Heart left ventricle (tissue), 16 donors: ENCODE results near the gene B4GALNT2. TPM values are rescaled to one million over a fixed set of nuclear protein-coding genes. Genes with fewer than 3 reads are reported as not detected.
"Not testable (repeated sequence)": the region's sequence is repeated elsewhere in the genome, so short reads cannot be mapped to it uniquely, and the experiment has no call there.

Experiments used
- ATAC-seq, 4 donors: fragments of 200-7000 bp; cut with Tn5 transposase; one replicate each; pipeline ENCODE4 v1.9.1; 2020 to 2022; ENCODE audit warnings: moderate library complexity in 4 of 4, mild to moderate bottlenecking in 3 of 4, moderate number of reproducible peaks in 1 of 4
- DNase-seq, 5 donors: peaks; one replicate each; pipeline ENCODE4 v3.0.0-alpha.2; 2020
- H3K27ac ChIP-seq, 12 donors: fragments of 200-600 bp; sonication (generic) in 4 of 12; one replicate each; pipeline versions ENCODE4 v1.5.0 to v1.8.0; 2016 to 2022; ENCODE audit warnings: mild to moderate bottlenecking in 2 of 12
- H3K27me3 ChIP-seq, 9 donors: fragments of 200-600 bp; sonication (generic) in 2 of 9; one replicate each; pipeline versions ENCODE4 v1.5.1 to v1.8.0; 2016 to 2022; ENCODE audit warnings: mild to moderate bottlenecking in 3 of 9
- H3K36me3 ChIP-seq, 9 donors: fragments of 200-600 bp; sonication (generic) in 2 of 9; one replicate each; pipeline versions ENCODE4 v1.5.0 to v1.8.0; 2018 to 2022; ENCODE audit warnings: mild to moderate bottlenecking in 2 of 9
- H3K4me1 ChIP-seq, 12 donors: fragments of 200-600 bp; sonication (generic) in 4 of 12; one replicate each; pipeline versions ENCODE4 v1.5.0 to v1.8.0; 2016 to 2022; ENCODE audit warnings: mild to moderate bottlenecking in 3 of 12
- H3K4me3 ChIP-seq, 12 donors: fragments of 200-600 bp; sonication (generic) in 4 of 12; one replicate each; pipeline versions ENCODE4 v1.5.0 to v1.8.0; 2017 to 2022; ENCODE audit warnings: mild to moderate bottlenecking in 9 of 12, moderate library complexity in 4 of 12
- H3K9me3 ChIP-seq, 12 donors: fragments of 200-600 bp; sonication (generic) in 4 of 12; one replicate each; pipeline versions ENCODE4 v1.5.0 to v1.8.0; 2016 to 2022; ENCODE audit warnings: mild to moderate bottlenecking in 1 of 12
- CTCF ChIP-seq, 12 donors: fragments of 200-600 bp; sonication (generic) in 4 of 12; IDR thresholded peaks; one replicate each; pipeline versions ENCODE4 v1.5.0 to v1.8.0; 2018 to 2022; ENCODE audit warnings: antibody characterized with exemption in 12 of 12, mild to moderate bottlenecking in 5 of 12
- POLR2A ChIP-seq, 2 donors: fragments of 450-650 bp; IDR thresholded peaks; one replicate each; pipeline ENCODE4 v1.6.1; 2017; ENCODE audit warnings: antibody characterized with exemption in 2 of 2, mild to moderate bottlenecking in 2 of 2, moderate library complexity in 2 of 2
- WGBS, 4 donors: extraction: QIAGEN DNeasy Blood & Tissue Kit in 2 of 4; methylation state at CpG; one replicate each; pipeline versions ENCODE4 v1.1.5 to v1.1.7; 2013 to 2018; 5-methylcytosine and 5-hydroxymethylcytosine counted together
- intact Hi-C, 10 donors: fragments of 100-400 bp; cut with DNase I; formaldehyde crosslinking; loops; one replicate each; pipeline versions ENCODE4 v1.11.1 to v1.14.2; 2022
- polyA plus RNA-seq, 2 donors: library from polyadenylated mRNA; stranded (reverse); fragments of 200-250 nt; gene quantifications; one replicate each; pipeline ENCODE4 v1.2.3, GENCODE V29; 2013
- total RNA-seq, 9 donors: library from RNA; depleted of rRNA in 2 of 9; stranded (reverse); fragments of >200 nt in 2 of 9; fragmentation: NEBNext Ultra II Directional in 3 of 9; extraction: Animal tissue kit (Norgen Biotek cat#: 25700) in 3 of 9; gene quantifications; one replicate each; pipeline versions ENCODE4 v1.1.0 to v1.2.4, GENCODE V29; 2016 to 2023
- donor health status: ischemic (EF 13 %, LVEDD 7.1; RV severe dilation, severe dysfunction).
- donor health status: healthy with polysubstance abuse.
- donor health status: DM: no; HTN: yes; CAD: no.
- donor health status: DM: no; HTN: no; CAD: no.
- donor health status: ischemic (EF 25% LVEDD 6.9; RV normal size, moderate dysfunction).
- donor health status: ischemic (EF 25% LVEDD 5.7; RV mildly dilated, moderate dysfunction).
- donor health status: healthy.
- donor health status: DM: yes; HTN: yes; CAD: no.
- donor health status: ischemic (EF 35%, LVEDD 5.7; RV mildly dilated, moderate dysfunction).
- donor health status: nonischemic (EF 11% LVEDD 7.7; RV severe dilation, severe dysfunction).
- donor health status: DM: yes; HTN: yes; CAD: no.
- donor health status: PGD.
- donor health status: ischemic (EF 29% LVEDD 5.4; RV normal size, mild dysfunction).
- donor health status: nonischemic (EF 23%, LVEDD 6.1; RV moderate dilation, normal function).

The B4GALNT2 gene
- total and polyA plus RNA-seq, 11 donors, result 0.07 to 0.08 TPM; not detected in 9

DNA sequence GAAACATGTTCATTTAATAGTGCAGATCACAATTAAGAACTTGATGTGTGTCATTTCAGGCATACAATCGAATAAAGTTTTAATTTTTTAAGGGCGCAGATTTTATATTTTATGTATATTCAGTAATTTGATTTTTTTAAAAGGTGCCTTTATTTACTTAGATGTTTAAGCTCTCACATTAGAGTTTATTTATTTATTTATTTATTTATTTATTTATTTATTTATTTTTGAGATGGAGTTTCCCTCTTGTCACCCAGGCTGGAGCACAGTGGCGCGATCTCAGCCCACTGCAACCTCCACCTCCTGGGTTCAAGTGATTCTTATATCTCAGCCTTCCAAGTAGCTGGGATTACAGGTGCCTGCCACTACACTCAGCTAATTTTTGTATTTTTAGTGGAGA is 3.8 kb downstream of the B4GALNT2 start:
- ATAC-seq (no peak), DNase-seq (no peak)
- H3K27me3 ChIP-seq, result peaks cover 15 to 63% (median 37%) of the 10 kb centered on the region in 9 donors
- no peak overlapping the region for H3K27ac ChIP-seq
- no peaks in the 10 kb centered on the region for H3K36me3 ChIP-seq
- no peaks in the 10 kb centered on the region for H3K9me3 ChIP-seq
- TF ChIP-seq CTCF (IDR thresholded peaks at IDR 0.05) (no peak), POLR2A (IDR thresholded peaks at IDR 0.05) (no peak)
- 94 to 98% (median 97%) methylated on average over 4 of the region's 4 CpGs for WGBS, 4 donors
- peaks cover 0 to 10% (median 0%) of the 10 kb centered on the region in 12 donors for H3K4me1 ChIP-seq
- no peak overlapping the region for H3K4me3 ChIP-seq
- intact Hi-C loops, result no loop called here

DNA sequence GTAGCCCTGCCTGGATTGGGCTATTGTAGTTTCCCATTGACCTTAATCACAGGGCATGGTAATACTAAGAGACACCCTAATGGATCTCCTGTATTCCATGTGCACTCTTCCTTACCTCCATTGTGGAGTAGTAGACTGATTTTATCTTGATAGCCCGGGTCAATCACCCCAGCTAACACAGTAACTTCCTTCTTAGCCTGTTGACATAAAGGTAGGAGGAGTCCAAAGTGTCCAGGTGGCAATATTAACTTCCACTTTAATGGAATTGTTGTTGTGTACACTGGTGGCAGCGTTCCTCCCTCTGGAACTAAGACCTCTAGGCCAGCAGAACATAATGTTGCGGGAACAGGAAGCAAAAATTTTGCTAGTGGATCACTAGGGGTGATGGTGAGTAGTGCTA is 13.1 kb downstream of the B4GALNT2 start:
- H3K9me3 ChIP-seq, DNase-seq, ATAC-seq, H3K36me3 ChIP-seq, H3K4me3 ChIP-seq, H3K4me1 ChIP-seq, H3K27ac ChIP-seq, intact Hi-C loops: not testable (repeated sequence)
- 69 to 86% (median 72%) methylated on average over 3 of the region's 3 CpGs for WGBS, 4 donors
- H3K27me3 ChIP-seq, result peaks cover 0 to 67% (median 17%) of the 10 kb centered on the region in 9 donors

DNA sequence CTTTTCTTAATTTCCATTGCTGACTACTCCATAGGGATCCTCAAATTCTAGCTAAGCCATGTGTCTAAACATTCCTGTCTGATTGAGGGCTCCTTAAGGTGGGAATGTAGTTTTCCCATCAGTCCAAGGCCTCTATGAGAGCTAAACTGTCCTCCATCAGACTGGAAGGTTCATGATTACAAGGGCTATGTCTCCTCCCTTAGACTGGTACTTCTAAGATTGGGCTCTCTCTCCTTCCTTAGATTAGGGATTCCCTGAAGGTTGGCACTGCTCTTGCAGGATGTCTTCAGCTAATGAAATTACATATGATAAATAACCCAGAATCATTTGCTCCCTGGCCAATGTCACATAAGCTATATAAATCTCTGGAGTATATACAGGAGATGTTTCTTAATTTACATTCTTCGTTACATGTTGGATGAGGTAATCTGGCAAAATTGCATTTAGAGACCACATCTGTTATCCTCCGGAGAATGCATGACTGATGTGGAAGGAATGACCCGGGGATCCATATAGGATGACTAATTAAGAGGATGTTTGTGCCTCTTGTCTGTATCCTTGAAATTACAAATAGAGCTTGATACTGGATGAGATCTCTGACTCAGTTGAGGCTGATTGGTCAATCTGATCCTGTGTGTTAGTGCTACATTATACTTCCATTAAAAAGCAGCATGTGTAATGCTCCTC is 14.2 kb downstream of the B4GALNT2 start:
- 46 to 57% (median 50%) methylated on average over 3 of the region's 3 CpGs for WGBS, 4 donors
- Histone ChIP-seq H3K9me3 (no peaks in the 10 kb centered on the region), H3K27me3 (peaks cover 0 to 63% (median 17%) of the 10 kb centered on the region in 9 donors)

GRCh38 chr17:49148171-49148570 is 15.6 kb downstream of the B4GALNT2 start:
- Histone ChIP-seq H3K4me1 (no peaks in the 10 kb centered on the region), H3K4me3 (no peak overlapping the region), H3K27ac (no peak overlapping the region), H3K27me3 (peaks cover 0 to 52% (median 11%) of the 10 kb centered on the region in 9 donors), H3K9me3 (no peaks in the 10 kb centered on the region), H3K36me3 (no peaks in the 10 kb centered on the region)
- WGBS, 4 donors, result 83 to 93% (median 87%) methylated on average over 6 of the region's 6 CpGs
- ATAC-seq, result no peak
- DNase-seq, result no peak
- intact Hi-C loops, result no loop called here
- no peak for TF ChIP-seq POLR2A (IDR thresholded peaks at IDR 0.05)
- no peak for TF ChIP-seq CTCF (IDR thresholded peaks at IDR 0.05)

More for the DNA sequence above, 14.2 kb downstream of the B4GALNT2 start:
- Histone ChIP-seq H3K4me1 (no peaks in the 10 kb centered on the region), H3K27ac (no peak overlapping the region), H3K36me3 (no peaks in the 10 kb centered on the region), H3K4me3 (no peak overlapping the region)
- ATAC-seq (no peak), DNase-seq (no peak)
- intact Hi-C loops, result no loop called here
- no peak for TF ChIP-seq CTCF (IDR thresholded peaks at IDR 0.05)
- TF ChIP-seq POLR2A (IDR thresholded peaks at IDR 0.05), result no peak

DNA sequence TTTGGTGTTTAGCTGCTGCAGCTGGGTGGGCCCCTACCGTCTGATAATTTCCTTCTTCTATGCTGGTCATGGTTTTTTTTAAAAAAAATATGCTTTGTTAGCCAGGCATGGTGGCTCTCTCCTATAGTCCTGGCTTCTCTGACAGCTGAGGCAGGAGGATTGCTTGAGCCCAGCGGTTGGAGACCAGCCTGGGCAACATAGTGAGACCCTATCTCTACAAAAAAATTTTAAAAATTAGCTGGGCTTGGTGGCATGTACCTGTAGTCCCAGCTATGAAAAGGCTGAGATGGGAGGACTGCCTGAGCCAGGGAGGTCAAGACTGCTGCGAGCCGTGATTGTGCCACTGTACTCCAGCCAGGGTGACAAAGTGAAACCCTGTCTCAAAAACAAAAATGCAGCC is 19.4 kb downstream of the B4GALNT2 start:
- H3K36me3 ChIP-seq, result no peaks in the 10 kb centered on the region
- 76 to 81% (median 78%) methylated on average over 4 of the region's 4 CpGs for WGBS, 4 donors
- no peak for ATAC-seq
- H3K27me3 ChIP-seq, result peaks cover 0 to 53% (median 15%) of the 10 kb centered on the region in 9 donors
- H3K9me3 ChIP-seq, result no peaks in the 10 kb centered on the region
- intact Hi-C loops, result no loop called here
- H3K4me1 ChIP-seq, result no peaks in the 10 kb centered on the region
- no peak overlapping the region for H3K27ac ChIP-seq
- DNase-seq, result no peak
- no peak for TF ChIP-seq POLR2A (IDR thresholded peaks at IDR 0.05)
- TF ChIP-seq CTCF (IDR thresholded peaks at IDR 0.05), result no peak
- H3K4me3 ChIP-seq, result no peak overlapping the region
